GM18873 (cell line): ENCODE measurements around the gene CCNL1.
"Not testable (repeated sequence)": the region's sequence is repeated elsewhere in the genome, so short reads cannot be mapped to it uniquely, and the experiment has no call there.

Experiments
- ATAC-seq: cut with Tn5 transposase; IDR thresholded peaks from one replicate; pipeline ENCODE4 v1.9.1; 2021; ENCODE audit warnings: mild to moderate bottlenecking, moderate library complexity, moderate number of reproducible peaks; ENCODE audit not compliant: unreplicated experiment, low FRiP score

The CCNL1 gene

GRCh38 chr3:157172746-157173145 lies 12.8 kb upstream of the CCNL1 start:
- ATAC-seq = no peak

DNA sequence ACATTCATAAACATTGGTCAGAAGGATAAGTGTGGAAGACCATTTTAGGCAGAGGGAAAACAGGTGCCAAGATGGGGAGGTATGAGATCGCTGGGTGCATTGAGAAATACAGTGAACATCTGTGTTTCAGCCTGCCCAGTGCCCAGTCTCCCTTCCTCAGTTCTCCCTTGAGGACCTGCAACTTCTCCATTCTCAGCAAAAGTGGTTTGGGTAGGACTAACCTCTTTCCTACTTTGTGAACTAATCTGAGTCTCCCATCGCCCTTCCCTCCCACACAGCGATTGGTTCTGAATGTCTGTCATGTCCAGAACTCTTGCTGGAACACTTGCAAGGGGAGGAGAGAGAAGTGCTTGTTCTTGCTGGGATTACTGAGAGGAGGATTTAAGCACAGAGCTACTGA lies 10.9 kb upstream of the CCNL1 start:
- no peak for ATAC-seq

DNA sequence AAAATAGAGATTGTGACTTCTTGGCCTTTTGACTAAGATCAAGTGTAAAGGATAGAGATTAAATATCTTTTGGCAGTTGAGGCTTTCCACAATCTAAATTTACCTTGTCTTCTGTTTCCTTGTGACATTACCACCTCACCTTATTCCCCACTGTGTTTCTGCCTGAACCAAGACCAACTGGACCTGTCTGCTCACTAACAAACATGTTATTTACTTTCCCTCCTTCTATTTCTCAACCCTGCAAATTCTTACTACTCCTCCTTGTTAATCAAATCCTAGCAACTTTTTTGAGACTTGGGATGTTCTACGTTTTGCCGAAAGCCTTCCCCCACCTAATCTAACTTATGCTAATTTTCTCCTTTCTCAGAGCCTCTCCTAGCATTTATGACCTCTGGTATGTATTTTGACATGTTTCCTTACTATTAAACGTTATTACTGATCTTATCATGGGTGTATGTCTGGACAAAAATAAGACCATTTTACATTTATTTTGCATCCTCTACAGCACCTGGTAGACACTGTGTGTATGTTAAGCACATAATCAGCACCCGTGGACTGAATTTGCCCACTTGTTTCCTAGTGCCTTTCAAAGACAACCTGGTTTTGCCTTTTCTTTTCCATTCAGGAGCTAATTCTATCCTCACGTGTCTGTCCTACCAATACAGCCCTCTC lies 7.6 kb upstream of the CCNL1 start:
- no peak for ATAC-seq

GRCh38 chr3:157166561-157166960 lies 6.6 kb upstream of the CCNL1 start:
- ATAC-seq = peak; percentile 67

GRCh38 chr3:157166115-157166514 lies 6.2 kb upstream of the CCNL1 start:
- ATAC-seq = no peak

GRCh38 chr3:157163217-157163953 lies 3.4 kb upstream of the CCNL1 start:
- no peak for ATAC-seq

GRCh38 chr3:157162620-157163019 lies 2.7 kb upstream of the CCNL1 start:
- not testable (repeated sequence) for ATAC-seq

DNA sequence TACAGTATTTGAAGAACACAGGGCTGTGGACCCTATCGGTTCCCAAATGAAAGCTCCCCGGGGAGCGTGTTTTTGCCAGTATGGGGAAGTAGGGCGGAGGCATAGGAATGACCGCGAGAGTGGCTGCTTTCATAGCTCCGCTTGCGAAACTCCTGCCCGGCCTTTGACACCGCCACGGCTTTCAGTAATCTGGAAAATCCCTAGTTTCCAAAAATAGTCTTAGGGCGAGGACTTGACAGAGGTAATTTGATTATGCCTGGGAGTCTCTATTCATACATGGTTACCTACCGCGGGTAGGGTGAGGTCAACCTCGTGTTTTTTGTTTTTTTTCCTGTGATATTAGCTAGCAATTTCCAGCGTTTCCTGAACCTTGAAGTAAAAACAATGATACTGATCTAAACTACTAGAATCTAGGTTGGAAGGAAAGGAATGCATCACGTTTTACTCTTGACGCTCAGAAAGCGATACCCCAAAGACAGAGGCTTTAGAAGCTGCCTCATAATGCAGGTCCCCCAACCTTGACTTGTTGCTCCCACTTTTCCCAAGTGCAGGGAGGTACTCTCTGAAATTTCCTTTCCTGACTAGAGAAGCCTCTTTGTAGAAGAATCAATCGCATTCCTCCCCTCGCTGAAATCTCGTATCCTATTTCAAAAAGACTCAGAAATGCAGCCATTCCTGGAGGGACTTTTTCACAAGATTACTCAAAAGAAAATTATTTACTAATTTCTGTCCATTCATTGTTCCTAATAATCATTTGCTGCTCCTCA lies 894 bp upstream of the CCNL1 start:
- ATAC-seq = peak; percentile 30

GRCh38 chr3:157159037-157159761 lies 748 bp downstream of the CCNL1 start:
- peak; percentile 34 for ATAC-seq

DNA sequence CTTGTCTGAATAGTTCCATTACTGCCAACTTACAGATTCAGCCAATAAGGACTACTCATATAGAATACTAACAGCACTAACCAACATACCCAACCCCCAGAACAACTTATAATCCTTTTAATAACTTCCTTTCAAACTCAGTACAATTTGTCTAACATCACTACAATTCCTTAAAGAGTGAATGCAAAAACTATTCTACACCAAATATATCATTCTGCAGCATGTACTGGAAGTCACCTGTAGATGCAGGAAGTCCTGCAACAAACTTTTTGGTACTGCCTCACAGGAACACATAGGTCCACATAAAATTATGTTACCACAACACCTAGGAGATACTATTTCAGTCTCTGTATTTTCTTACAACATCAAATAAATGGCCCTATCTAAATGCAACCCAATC lies 2.1 kb downstream of the CCNL1 start:
- ATAC-seq = no peak

DNA sequence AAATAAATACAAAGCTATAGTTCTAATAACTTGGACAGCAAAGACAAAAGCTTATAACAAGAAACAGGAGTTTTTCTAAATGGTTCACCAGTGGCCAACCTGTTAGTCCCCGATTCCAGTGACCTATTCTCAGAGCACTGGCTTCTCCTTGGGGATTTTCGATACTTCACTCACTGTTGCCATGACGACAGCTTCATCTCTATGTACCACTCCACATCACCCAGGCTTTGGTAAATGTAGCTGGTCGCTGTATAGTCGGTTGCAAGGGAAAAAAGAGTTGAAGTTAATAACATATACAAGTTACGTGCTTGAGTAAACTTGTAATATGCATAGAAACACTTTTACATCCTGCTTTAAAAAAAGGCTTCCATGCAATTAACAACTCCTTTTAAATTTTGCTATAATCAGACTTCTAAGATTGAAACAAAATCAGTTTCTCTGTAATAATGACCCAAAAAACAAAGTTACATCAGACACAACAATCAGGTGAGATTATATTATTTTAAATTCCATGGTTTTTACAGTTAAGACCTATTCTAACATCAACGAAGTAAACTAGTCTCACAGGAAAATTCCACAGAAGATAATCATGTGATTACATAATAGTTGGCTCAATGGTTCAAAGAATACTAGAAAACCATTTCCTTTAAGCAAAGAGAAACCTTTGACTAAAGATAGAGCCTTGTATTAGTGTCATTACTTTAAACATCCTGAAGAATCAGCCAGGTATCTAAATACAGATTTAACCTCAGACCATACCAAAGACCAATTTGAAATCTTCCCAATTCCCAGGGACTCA lies 2.9 kb downstream of the CCNL1 start:
- ATAC-seq = no peak

DNA sequence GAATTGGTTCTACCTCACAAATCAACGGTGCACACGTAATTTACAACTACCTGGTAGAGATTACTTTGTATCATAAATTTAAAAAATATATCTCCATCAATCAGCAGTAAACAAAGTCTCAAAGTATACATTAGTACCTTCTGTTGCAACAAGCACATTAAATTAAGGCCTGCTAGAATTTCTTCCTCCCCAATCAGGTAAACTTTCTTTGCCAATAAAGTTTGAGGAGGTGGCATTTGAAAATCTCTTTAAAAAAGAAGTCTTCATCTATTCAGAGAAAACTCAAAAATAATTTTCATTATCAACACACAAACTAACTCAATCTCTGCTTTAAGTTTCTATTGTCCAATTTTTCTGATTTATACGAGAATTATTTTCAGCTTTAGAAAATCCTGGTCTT lies 4.4 kb downstream of the CCNL1 start:
- ATAC-seq = no peak

DNA sequence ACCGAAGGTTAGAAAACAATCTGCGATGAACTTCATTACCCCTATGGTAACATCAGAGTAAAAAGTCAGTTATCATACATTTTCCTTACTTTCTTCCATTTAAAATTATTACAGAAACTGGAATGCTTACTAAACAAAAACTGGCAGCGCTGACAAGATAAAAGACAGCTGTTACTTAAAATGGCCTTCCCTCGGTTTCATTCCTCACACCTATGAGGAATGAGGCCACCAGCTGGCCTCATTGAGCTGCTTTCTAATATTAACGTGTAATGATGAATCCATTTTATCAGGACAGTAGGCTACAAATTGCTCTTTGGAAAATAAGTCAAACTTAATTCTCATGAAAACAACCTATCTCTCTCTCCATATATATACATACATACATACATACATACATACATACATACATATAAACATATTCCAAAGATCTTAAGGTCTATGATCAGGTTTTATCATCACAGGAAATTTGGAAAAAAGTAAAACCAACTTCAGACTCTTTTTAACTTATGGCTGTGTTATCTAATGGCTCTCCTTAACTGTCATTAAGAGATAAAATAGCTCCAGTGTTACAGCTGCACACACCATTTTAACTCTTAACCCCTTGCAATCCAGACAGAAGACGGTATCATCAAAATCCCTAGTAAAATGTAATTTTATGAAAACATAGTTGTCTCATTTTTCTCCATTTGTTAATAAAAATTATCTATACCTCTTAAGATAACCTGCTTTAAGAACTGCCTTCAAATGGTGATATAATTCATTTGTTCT lies 5.2 kb downstream of the CCNL1 start:
- no peak for ATAC-seq

GRCh38 chr3:157152930-157153329 lies 7.0 kb downstream of the CCNL1 start:
- no peak for ATAC-seq

DNA sequence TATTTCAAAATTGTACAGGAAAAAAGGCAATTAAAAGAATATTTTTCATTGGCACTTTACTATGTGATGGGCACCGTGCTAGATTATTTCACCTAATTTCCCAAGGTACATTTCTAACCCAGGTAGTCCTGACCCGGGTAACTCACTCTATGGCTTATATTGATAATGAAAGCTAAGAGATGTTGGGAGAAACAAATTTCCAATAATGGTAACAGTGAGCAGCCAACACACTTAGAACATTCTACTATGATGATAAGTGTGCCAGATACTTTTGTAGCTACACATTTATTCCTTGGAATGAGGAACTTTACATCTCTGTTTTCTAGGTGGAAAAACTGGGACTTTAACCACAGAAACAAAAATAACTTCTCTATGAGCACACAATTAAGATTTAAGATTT lies 7.5 kb downstream of the CCNL1 start:
- no peak for ATAC-seq

DNA sequence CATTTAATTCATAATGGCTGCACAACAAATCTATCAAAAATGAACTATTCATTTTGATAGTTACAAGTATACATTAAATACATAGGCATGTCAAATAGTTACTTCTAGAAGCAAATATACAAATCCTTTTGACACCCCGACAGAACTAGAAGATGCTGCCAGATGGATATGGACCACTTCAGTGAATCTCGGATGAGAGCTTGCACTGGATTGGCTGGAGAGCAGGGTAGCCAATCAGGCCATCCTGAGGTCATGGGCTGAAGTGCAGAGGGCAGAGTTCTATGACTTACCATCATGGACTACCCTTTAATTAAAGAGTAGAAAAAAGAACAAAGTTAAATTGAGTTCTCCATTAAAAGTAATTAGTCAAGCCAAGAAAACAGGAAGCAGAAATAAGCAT lies 8.3 kb downstream of the CCNL1 start:
- no peak for ATAC-seq

GRCh38 chr3:157151151-157151550 lies 8.8 kb downstream of the CCNL1 start:
- ATAC-seq = no peak

- ATAC-seq = no peak
Measured at GRCh38 chr3:157149136-157149696, 10.7 kb downstream of the CCNL1 start.
